HG02938 (cell line): Measurements from ENCODE around the gene SLC39A13.
A peak's percentile ranks its signal among the peaks of the same experiment; 100 is the strongest.

ENCODE experiments used
- ATAC-seq: cut with Tn5 transposase; IDR thresholded peaks from one replicate; pipeline ENCODE4 v1.9.1; 2021; ENCODE audit warnings: mild to moderate bottlenecking, moderate library complexity; ENCODE audit not compliant: unreplicated experiment

The SLC39A13 gene

DNA sequence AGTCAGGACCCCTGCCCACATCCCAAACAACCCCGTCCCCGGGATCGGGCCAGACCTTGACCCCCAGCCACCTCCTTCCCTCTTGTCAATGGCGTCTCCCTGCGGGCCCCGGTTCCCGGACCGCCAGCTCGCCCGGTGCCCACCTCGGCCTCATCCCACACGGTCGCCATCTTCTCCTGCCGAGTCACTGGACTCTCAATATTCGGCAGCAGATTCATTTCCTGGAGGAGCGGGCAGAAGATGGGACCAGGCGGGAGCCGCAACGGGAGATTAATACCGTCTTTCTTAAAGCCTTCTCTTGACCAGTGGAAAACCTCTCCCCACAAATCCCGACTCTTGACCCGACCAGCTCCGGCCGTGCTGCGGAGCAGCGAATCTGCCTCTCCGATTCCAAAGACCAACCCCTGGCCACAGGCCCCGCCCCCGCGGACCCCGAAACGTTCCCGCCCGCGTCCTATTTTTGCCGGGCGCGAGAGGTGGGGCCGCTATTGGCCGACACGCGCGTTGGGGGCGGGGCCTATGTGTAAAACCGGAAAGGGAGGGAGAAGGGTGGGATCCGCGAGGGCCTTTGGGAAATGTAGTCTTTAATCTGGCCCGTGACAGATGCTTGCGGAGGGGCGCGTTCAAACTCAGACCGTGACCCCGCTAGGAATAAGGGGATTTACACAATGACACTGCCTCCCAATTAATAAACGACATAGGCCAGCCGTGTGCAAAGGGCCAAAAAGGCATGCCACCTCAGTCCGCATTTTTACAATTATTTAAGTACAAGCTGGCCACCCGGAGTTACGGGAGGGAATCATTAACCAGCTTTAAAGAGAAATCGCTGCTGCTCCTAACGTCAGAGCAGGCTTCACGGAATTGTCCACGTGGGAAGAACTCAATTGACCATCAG is 17.9 kb downstream of the SLC39A13 start, which contains the start of gene PSMC3:
TSS of gene PSMC3 (minus strand) at position 378 of the 895 bp plus-strand sequence. CDS start at position 218, 160 bp downstream.
- ATAC-seq, result peak; percentile 88

DNA sequence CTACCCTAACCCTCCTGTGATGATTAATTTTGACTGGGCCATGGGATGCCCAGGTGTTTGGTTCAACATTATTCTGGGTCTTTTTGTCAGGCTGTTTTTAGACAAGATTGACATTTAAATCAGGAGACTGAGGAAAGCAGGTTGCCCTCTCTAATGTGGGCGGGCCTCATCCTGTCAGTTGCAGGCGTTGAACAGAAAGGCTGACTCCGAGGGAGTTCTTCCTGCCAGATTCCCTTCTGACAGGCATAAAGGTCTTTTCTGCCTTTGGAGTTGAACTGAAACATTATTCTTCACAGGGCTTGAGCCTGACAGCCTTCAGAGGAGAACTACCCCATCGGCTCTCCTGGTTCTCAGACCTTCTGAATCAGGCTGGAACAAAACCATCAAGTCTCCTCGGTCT is 22.1 kb downstream of the SLC39A13 start:
- ATAC-seq, result no peak

DNA sequence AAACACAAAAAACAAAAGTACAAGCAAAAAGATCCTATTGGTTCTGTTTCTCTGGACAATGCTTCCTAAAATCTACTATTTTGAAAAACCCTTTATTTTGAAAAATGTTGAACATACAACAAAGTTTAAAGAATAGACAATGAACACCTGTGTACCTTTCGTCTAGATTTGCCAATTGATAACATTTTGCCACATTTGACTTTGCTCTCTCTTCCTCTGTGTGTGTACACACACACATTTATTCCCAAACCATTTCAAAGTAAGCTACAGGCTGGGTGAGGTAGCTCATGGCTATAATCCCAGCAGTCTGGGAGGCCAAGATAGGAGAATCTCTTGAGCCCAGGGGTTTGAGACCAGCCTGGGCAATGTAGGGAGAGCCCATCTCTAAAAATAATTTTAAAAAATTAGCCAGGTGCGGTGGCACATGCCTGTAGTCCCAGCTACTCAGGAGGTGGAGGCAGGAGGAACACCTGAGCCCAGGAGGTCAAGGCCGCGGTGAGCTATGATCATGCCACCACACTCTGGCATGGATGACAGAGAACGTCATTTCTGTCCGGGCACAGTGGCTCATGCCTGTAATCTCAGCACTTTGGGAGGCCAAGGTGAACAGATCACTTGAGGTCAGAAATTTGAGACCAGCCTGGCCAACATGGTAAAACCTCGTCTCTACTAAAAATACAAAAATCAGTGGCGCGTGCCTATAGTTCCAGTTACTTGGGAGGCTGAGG is 23.1 kb downstream of the SLC39A13 start:
- no peak for ATAC-seq

DNA sequence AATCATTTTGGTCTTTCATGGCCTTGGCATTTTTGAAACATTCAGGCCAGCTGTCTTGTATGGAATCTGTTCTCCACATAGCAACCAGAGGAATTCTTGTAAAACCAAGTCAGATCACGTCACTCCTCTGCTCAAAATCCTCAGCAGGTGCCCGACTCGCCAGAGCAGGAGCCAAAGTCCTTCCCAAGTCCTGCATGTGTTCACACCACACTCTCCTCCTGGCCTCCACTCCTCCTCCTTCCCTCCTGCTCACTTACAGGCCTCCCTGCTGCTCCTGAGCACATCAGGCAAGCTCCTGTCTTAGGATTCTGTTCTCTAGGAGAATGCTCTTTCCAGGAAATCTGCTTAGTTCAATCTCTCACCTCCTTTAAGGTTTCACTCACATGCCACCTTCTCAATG is 24.8 kb downstream of the SLC39A13 start:
- no peak for ATAC-seq

DNA sequence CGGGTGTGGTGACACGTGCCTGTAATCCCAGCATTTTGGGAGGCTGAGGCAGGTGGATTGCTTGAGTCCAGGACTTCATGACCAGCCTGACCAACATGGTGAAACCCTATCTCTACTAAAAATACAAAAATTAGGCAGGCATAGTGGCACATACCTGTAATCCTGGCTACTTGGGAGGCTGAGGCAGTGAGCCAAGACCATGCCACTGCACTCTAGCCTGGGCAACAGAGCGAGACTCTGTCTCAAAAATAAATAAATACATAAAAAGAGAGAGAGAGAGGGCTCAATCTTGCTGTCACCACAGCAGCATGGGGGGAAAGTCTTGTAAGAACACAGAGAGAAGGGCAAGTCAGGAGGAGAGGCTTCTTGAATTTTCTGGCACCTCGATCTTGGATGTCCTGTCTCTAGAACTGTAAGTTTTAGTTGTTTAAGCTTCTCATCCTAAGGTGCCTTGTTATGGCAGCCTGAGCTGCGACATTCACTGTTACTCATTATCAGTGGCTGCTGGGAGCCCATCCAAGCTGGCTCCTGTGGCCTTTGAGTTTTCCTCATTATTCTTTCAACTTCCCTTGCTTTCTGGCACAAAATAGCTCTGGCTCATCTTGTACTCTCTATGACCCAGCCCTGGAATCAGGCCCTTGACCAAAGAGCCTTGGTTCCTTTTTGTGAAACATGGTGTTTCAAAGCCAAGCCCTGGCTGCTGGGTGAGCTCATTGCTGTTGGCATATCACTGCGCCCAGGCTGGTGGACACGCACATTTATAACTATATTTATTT is 25.8 kb downstream of the SLC39A13 start:
- ATAC-seq, result no peak

DNA sequence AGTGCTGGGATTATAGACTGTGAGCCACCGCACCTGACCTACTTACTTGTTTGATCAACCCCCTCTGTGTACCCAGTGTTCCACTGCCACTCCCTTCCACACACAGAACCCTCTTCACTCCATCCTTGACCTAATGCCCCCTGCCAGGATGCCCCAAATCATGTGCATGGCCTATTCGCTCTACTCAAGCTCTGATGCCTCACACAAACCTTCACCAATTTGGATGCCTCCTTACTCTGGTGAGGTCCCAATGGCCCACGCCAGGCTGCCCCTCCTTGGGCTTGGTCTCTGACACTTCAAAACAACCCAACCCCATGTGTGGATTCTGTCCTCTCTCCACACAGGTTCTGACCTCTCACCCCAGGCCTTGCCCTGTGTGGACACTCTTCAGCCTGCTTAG is 27.3 kb downstream of the SLC39A13 start:
- no peak for ATAC-seq

DNA sequence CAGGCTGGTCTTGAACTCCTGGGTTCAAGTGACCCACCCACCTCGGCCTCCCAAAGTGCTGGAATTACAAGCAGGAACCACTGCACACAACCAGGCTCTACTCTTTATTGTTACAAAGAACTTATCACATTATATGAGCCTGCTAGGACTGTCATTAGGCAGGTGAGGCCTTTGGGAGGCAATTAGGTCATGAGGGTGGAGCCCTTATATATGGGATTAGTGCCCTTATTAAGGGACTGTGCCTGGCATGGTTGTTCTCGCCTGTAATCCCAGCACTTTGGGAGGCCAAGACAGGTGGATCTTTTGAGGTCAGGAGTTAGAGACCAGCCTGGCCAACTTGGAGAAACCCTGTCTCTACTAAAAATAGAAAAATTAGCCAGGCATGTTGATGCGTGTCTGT is 28.3 kb downstream of the SLC39A13 start:
- ATAC-seq, result no peak

DNA sequence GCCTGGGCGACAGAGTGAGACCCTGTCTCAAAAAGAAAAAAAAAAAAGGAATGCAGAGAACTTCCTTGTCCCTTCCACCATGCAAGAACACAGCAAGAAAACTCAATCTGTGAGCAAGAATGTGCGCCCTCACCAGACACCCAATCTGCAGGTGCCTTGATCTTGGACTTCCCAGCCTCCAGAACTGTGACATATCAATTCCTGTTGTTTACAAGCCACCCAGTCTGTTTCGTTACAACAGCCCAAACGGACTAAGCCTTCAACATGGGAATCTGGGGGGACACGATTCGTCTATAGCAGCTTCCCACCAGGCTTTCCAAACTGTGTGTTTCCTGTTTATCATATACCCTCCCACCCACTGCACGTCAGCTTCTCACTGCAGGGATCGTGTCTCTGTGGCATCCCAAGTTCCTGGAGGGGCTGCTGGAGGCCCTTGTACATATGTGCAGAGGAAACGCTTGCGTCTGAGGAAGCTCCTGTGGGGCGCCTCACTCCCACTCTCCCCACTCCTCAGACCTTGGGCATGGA is 28.9 kb downstream of the SLC39A13 start:
- no peak for ATAC-seq

DNA sequence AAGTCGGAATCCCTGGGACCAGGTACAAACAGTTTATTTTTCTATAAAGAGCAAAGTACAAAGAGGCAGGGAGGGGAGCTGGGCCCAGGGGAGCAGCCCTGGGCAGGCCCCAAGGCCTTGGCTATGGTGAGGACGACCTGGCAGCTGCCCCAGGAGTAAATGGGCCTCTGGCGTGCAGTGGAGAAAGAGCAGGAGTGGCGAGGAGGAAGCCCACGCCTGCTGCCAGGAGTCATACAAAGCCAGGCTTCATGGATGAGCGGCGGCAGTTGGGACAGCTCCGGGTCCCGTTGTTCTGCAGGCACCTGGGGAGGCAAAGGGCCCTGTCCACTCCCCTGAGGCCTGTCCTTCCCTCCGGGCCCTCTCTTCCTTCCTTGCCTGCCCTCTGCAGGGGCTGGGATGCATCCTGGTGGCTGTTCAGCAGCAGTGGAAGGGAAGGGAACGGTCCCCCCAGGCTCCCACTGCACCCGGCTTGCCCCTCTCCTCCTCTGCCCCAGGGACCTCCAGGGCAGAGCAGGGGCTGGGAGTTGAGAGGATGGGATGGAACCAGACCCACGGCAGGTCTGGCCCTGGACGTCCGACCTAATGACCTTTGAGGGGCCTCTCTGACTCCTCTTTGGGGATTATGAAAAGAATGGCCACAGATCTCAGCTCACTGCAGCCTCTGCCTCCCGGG is 29.5 kb downstream of the SLC39A13 start:
- no peak for ATAC-seq

DNA sequence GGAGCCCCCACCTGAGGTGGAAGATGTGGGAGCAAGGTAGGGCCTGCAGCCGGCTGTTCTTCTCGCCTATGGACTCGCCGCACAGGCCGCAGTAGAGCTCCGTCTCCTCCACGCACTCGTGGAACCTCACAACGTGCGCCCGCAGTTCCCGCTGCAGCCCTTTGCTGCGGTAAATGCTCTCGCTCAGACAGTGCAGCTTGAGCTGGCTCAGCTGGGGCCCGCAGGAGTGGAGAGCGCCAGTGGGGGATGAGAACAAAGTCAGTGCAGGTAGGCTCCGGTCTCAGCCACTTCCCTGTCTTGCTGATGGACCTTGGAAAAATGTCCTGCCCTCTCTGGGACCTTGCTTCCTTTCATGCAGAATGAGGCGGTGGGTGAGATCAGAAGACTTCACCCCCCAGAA is 30.3 kb downstream of the SLC39A13 start:
- ATAC-seq, result no peak

DNA sequence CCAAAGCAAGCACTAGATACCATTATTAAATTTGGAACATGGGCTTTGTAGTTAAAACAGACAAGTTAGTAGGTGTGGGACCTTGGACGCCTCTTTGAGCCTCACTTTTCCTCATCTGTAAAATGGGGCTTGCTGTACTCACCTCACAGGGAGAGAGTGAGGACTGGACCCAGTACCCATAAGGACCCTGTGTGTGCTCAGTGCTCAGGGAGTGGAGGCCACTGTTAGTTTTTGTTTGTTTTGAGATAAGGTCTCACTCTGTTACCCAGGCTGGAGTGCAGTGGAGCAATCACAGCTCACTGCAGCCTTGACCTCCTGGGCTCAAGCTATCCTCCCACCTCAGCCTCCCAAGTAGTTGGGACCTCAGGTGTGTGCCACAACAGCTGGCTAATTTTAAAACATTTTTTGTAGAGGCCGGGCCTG is 31.7 kb downstream of the SLC39A13 start:
- ATAC-seq, result no peak

DNA sequence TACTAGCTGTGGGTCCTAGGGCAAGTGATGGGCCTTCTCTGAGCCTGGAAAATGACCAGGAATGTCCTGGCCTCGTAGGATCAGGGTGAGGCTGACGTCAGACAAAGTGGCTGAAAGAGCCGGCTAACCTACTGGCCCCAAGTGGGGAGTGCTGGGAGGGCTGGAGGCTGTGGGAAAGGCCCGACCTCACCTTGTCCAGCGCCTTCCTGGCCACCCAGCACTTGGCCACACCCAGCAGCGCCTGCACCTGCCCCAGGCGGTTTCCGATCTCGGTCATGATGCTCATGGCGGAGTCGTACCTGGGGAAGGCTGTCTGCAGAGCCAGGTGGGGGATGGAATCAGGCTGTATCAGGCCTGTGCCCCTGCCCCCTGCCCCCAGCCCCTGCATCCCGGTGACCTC is 33.0 kb downstream of the SLC39A13 start:
- no peak for ATAC-seq

DNA sequence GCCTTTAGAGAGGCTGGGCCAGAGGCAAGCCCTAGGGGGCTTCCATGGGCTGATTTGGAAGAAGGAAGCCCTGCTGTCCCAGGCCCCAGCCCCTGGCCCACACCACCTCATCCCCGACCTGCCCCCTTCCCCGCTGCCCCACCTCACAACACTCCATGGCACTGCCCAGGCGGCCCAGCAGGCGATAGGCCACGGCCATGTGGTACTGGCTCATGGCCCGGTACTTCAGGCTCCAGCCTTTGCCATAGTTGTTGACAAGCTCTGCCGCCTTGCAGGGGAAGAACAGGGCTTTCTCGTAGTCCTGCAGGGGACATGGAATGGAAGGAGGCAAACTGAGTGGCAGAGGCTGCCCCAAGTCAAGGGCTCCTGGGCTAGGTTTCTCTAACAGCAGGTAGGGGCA is 34.1 kb downstream of the SLC39A13 start:
- ATAC-seq, result no peak

DNA sequence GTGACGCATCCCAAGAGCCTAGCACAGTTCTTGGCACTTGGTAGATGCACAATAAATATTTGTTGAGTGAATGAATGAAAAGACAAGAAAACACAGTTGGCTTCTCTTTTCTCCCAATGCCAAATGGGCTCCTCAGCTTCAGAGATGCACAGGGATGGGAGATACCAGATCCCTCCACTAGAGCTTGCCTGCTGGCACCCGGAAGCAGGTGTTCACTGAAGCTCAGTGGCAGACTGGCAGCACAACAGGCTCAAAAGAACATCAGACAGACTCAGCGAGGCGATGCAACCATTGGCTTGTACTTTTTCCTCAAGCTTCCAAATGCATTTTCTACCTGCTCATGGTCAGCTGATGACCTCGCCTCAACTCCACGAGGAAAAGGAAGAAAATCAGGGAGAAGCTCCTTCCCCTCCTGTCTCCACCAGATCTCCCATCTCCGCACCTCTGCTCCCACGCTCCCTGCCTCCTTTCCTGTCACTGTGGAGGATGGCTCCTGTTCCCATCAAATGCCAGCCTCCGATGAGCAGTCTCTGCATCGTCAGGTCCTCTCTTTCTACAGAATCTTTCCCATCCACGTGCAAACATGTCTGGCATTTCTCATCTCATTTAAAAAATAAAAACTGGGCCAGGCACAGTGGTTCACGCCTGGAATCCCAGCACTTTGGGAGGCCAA is 34.8 kb downstream of the SLC39A13 start:
- no peak for ATAC-seq

DNA sequence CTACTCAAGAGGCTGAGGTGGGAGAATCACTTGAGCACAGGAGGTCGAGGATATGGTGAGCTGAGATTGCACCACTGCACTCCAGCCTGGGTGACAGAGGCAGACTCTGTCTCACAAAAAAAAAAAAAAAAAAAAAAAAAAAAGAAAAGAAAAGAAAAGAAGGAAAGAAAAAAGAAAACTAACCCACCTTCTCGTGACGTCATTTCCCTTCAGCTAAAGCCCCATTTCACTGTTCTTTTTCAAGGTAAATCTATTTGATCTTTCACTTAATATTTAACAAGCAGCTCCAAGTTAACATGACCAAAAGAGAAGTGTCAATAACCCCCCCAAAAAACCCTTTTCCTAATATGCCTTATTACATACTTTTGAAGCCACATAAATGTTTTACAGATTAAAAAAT is 35.4 kb downstream of the SLC39A13 start:
- no peak for ATAC-seq

DNA sequence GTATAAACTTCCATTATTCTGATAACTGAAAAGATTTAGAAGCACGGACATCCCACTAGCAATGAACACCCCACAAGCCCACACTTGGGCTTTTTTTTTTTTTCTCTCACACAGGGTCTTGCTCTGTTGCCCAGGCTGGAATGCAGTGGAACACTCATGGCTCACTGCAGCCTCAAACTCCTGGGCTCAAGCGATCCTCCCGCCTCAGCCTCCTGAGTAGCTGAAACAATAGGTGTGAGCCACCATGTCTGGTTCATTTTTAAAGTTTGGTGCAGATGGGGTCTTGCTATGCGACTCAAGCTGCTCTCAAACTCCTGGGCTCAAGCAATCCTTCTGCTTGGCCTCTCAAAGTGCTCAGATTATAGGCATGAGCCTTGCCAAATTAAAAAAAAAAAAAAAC is 37.5 kb downstream of the SLC39A13 start:
- ATAC-seq, result no peak

DNA sequence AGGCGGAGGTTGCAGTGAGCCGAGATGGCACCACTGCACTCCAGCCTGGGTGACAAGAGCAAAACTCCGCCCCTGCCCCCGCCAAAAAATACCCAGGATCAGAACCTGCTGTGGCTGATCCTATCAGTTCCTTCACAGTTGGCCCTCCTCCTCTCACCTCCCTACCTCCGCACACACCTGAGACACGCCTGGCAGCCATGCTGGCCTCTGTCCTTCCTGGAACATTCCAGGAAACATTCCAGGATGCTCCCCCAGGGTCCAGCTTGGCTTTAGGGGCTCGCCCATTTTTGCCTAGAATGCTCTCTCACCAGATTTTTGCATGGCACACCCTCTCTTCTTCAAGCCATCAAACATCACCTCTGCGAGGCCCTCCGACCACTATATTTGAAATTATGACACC is 38.4 kb downstream of the SLC39A13 start:
- ATAC-seq, result no peak

DNA sequence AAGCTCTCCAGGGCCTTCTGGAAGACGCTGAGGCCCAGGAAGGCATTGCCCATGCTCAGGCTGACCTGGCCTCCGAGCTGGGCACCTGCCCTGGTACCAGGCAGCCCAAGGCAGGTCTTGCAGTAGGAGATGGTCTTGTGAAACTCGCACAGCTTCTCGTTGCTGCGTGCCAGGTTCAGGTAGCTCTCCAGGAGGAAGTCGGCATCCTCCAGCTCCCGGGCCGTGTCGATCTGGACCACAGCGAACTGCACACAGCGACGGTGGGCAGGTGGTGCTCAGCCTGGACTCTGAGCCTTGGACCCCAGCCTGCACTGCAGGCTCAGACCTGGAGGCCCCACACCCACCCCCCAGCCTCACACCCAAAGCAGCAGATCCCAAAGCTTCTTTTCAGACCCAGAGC is 39.5 kb downstream of the SLC39A13 start:
- no peak for ATAC-seq

DNA sequence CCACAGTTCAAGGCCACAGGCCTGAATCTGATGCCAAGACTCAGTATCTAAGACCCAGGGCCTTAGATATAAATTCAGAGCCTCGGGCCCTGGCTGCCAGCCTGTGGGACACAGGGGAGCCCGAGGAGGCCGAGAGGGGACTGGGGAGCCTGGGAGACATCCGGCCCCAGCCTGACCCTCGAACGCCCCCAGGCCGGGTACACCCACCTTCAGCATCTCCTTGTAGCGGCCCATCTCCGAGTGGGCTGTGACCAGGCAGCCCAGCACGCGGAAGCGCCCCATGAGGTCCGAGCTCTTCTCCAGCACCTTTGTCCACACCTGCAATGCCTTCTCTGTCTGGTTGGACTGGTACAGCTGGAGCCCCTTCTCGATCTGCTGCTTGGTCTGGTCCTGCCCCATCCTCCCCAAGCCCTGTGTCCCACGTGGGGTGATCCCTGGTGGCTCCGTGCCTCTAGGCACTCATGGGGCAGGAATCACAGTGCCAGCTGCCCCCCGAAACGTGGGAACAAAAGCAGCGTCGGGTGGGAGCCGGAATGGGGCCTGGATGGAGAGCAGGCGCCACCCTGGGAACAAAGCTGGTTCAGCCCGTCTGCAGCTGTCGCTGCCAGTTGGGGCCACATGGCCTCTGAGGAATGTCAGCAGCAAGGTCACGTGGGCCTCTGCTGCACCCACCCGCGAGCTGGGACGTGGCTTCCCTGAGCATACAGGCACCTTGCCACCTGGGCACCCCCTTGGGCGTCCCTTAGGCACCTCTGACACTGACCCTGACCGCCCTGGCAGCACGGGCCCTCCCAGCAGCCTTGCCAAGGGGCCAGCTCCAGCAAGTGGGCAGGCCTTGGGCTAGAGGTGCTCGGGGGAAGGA is 40.4 kb downstream of the SLC39A13 start, which contains the start of gene RAPSN:
TSS of gene RAPSN (minus strand) at position 571 of the 862 bp plus-strand sequence. CDS start at position 399, 172 bp downstream.
- ATAC-seq, result no peak
